ENCODE results near the gene GLRX.

The GLRX gene

GRCh38 chr5:95800553-95800952 lies 22.0 kb downstream of the GLRX start:
- no peak for DNase-seq (ENCODE audit: low read depth)
- TF ChIP-seq CTCF (IDR thresholded peaks at IDR 0.05; ENCODE audit: insufficient read depth, low read depth, low read length, missing control alignments), result no peak
- H3K4me3 ChIP-seq (ENCODE audit: low read length), result no peak overlapping the region

- no peak for DNase-seq (ENCODE audit: low read depth)
- H3K4me3 ChIP-seq (ENCODE audit: low read length), result no peak overlapping the region
- no peak for TF ChIP-seq CTCF (IDR thresholded peaks at IDR 0.05; ENCODE audit: insufficient read depth, low read depth, low read length, missing control alignments)
Measured at GRCh38 chr5:95799191-95799835, 23.2 kb downstream of the GLRX start.

- no peak for DNase-seq (ENCODE audit: low read depth)
Measured at GRCh38 chr5:95798545-95798944, 24.0 kb downstream of the GLRX start.

GRCh38 chr5:95798048-95798447 lies 24.5 kb downstream of the GLRX start:
- DNase-seq (ENCODE audit: low read depth), result no peak
- no peak for TF ChIP-seq CTCF (IDR thresholded peaks at IDR 0.05; ENCODE audit: insufficient read depth, low read depth, low read length, missing control alignments)

More at GRCh38 chr5:95798545-95798944, 24.0 kb downstream of the GLRX start:
- no peak for TF ChIP-seq CTCF (IDR thresholded peaks at IDR 0.05; ENCODE audit: insufficient read depth, low read depth, low read length, missing control alignments)
- H3K4me3 ChIP-seq (ENCODE audit: low read length), result no peak overlapping the region

GRCh38 chr5:95797301-95797700 lies 25.2 kb downstream of the GLRX start:
- H3K4me3 ChIP-seq (ENCODE audit: low read length), result no peak overlapping the region
- no peak for DNase-seq (ENCODE audit: low read depth)

More at GRCh38 chr5:95798048-95798447, 24.5 kb downstream of the GLRX start:
- no peak overlapping the region for H3K4me3 ChIP-seq (ENCODE audit: low read length)

GRCh38 chr5:95794070-95794516 lies 28.4 kb downstream of the GLRX start:
- no peak for TF ChIP-seq CTCF (IDR thresholded peaks at IDR 0.05; ENCODE audit: insufficient read depth, low read depth, low read length, missing control alignments)
- no peak for DNase-seq (ENCODE audit: low read depth)

More at GRCh38 chr5:95797301-95797700, 25.2 kb downstream of the GLRX start:
- no peak for TF ChIP-seq CTCF (IDR thresholded peaks at IDR 0.05; ENCODE audit: insufficient read depth, low read depth, low read length, missing control alignments)

GRCh38 chr5:95791751-95792150 lies 30.8 kb downstream of the GLRX start:
- peak; percentile 12 for DNase-seq (ENCODE audit: low read depth)
- no peak overlapping the region for H3K4me3 ChIP-seq (ENCODE audit: low read length)
- TF ChIP-seq CTCF (IDR thresholded peaks at IDR 0.05; ENCODE audit: insufficient read depth, low read depth, low read length, missing control alignments), result no peak

More at GRCh38 chr5:95794070-95794516, 28.4 kb downstream of the GLRX start:
- no peak overlapping the region for H3K4me3 ChIP-seq (ENCODE audit: low read length)

Data from epithelial cell of esophagus (primary cell).